Prostate gland (tissue), 2 donors: ENCODE results near the gene FMNL2.

ENCODE experiments used
- CTCF ChIP-seq, 4 experiments: fragments of 200-600 bp in 2 of 4; fragments of 450-650 bp in 2 of 4; sonication (generic) in 2 of 4; IDR thresholded peaks; 1 replicate in 3 of 4; 2 replicates in 1 of 4; pipeline ENCODE4 v1.5.1; 2016 to 2019; ENCODE audit warnings: antibody characterized with exemption in 4 of 4, mild to moderate bottlenecking in 2 of 4, moderate library complexity in 2 of 4
- POLR2A ChIP-seq: fragments of 450-650 bp; IDR thresholded peaks from one replicate; pipeline ENCODE4 v1.6.1; 2016; ENCODE audit warnings: antibody characterized with exemption, mild to moderate bottlenecking
- POLR2AphosphoS5 ChIP-seq: sonication (generic); formaldehyde crosslinking; IDR thresholded peaks from one replicate; pipeline ENCODE4 v1.6.1; 2017; ENCODE audit warnings: antibody characterized with exemption

GRCh38 chr2:152297715-152298114 is 37.3 kb upstream of the FMNL2 start:
- TF ChIP-seq CTCF (IDR thresholded peaks at IDR 0.05) = no peak
- TF ChIP-seq POLR2AphosphoS5 = no peak
- TF ChIP-seq POLR2A = no peak
